Gastrocnemius medialis (tissue), 4 donors: Measurements from ENCODE around the gene SLC39A3. TPM values are rescaled to one million over a fixed set of nuclear protein-coding genes. Genes with fewer than 3 reads are reported as not detected.

Experiments used
- ATAC-seq, 2 donors: fragments of 150-250 bp; one replicate each; pipeline ENCODE4 v1.9.1; 2016
- DNase-seq, 2 donors: peaks; one replicate each; pipeline ENCODE4 v3.0.0-alpha.2; 2019
- H3K27ac ChIP-seq, 4 donors: fragments of 200-600 bp; sonication (generic); 1 replicate in 1 of 4; 2 replicates in 3 of 4; pipeline ENCODE4 v1.5.1; 2016 to 2018; ENCODE audit warnings: mild to moderate bottlenecking in 2 of 4, moderate library complexity in 1 of 4
- H3K27me3 ChIP-seq, 3 donors: fragments of 200-600 bp; sonication (generic) in 2 of 3; 1 replicate in 1 of 3; 2 replicates in 2 of 3; pipeline versions ENCODE4 v1.5.1 to v1.6.0; 2016 to 2019; ENCODE audit warnings: mild to moderate bottlenecking in 1 of 3, moderate library complexity in 1 of 3
- H3K36me3 ChIP-seq, 2 donors: fragments of 200-600 bp; sonication (generic) in 1 of 2; one replicate each; pipeline ENCODE4 v1.5.1; 2017 to 2018
- H3K4me1 ChIP-seq, 2 donors: fragments of 200-600 bp; sonication (generic) in 1 of 2; one replicate each; pipeline ENCODE4 v1.5.1; 2016 to 2017; ENCODE audit warnings: mild to moderate bottlenecking in 2 of 2
- H3K4me3 ChIP-seq, 4 donors: fragments of 200-600 bp; sonication (generic) in 3 of 4; 1 replicate in 1 of 4; 2 replicates in 3 of 4; pipeline ENCODE4 v1.5.1; 2016 to 2019; ENCODE audit warnings: mild to moderate bottlenecking in 2 of 4
- H3K9me3 ChIP-seq, 3 donors: fragments of 200-600 bp; sonication (generic) in 2 of 3; 1 replicate in 1 of 3; 2 replicates in 2 of 3; pipeline ENCODE4 v1.5.1; 2016 to 2019
- POLR2A ChIP-seq, 2 donors: fragments of 450-650 bp; IDR thresholded peaks; one replicate each; pipeline ENCODE4 v1.6.1; 2017; ENCODE audit warnings: antibody characterized with exemption in 2 of 2, mild to moderate bottlenecking in 2 of 2, moderate library complexity in 2 of 2
- in situ Hi-C, 4 donors: fragments of 200-750 bp; cut with MboI; loops; one replicate each; pipeline versions ENCODE4 v1.15.0 to v1.8.0; 2017; ENCODE audit warnings: low sequenced_read_pairs in 4 of 4
- intact Hi-C: fragments of 100-400 bp; cut with DNase I; formaldehyde crosslinking; loops from one replicate; pipeline ENCODE4 v1.15.1; 2023; ENCODE audit warnings: low total_unique reads
- total RNA-seq, 4 donors: library from RNA; depleted of rRNA; stranded (reverse); fragments of >200 nt; gene quantifications; one replicate each; pipeline versions ENCODE4 v1.1.0 to v1.2.3, GENCODE V29; 2016
- TF ChIP-seq, protein P1 (sequence below), 5 experiments: fragments of 450-650 bp in 3 of 5; fragments of 200-600 bp in 2 of 5; sonication (generic) in 2 of 5; IDR thresholded peaks in 4 of 5; conservative IDR thresholded peaks in 1 of 5; 1 replicate in 4 of 5; 2 replicates in 1 of 5; pipeline ENCODE4 v1.5.1; 2016 to 2019; ENCODE audit warnings: antibody characterized with exemption in 5 of 5, mild to moderate bottlenecking in 3 of 5, moderate library complexity in 3 of 5

Gene SLC39A3
- total RNA-seq, 4 donors from 2014 or later = 23.1 to 60.9 (median 27.1) TPM

DNA sequence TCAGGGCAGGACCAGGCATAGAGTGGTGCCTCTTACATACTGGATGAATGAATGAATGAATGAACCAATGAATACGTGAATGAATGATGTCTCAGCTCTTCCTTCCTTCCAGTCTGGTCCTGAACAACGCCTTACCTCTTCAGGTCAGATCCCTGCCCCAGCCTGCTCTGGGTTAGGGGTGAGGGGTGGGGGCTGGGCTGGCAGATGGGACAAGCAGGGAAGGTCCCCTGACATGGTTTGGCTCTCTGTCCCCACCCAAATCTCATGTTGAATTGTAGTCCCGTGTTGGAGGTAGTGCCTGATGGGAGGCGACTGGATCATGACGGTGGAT, 28.0 kb downstream of the SLC39A3 start:
- Histone ChIP-seq H3K4me3 (no peak overlapping the region), H3K36me3 (no peaks in the 10 kb centered on the region), H3K27ac (no peak overlapping the region), H3K9me3 (peaks cover 0 to 4% (median 4%) of the 10 kb centered on the region in 3 donors), H3K27me3 (peaks cover 0 to 7% (median 3%) of the 10 kb centered on the region in 3 donors), H3K4me1 (no peaks in the 10 kb centered on the region)
- in situ Hi-C loops = no loop called here
- intact Hi-C loops = no loop called here
- ATAC-seq = no peak
- DNase-seq = no peak
- no peak for TF ChIP-seq POLR2A (IDR thresholded peaks at IDR 0.05)
- TF ChIP-seq, protein P1, sequence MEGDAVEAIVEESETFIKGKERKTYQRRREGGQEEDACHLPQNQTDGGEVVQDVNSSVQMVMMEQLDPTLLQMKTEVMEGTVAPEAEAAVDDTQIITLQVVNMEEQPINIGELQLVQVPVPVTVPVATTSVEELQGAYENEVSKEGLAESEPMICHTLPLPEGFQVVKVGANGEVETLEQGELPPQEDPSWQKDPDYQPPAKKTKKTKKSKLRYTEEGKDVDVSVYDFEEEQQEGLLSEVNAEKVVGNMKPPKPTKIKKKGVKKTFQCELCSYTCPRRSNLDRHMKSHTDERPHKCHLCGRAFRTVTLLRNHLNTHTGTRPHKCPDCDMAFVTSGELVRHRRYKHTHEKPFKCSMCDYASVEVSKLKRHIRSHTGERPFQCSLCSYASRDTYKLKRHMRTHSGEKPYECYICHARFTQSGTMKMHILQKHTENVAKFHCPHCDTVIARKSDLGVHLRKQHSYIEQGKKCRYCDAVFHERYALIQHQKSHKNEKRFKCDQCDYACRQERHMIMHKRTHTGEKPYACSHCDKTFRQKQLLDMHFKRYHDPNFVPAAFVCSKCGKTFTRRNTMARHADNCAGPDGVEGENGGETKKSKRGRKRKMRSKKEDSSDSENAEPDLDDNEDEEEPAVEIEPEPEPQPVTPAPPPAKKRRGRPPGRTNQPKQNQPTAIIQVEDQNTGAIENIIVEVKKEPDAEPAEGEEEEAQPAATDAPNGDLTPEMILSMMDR (IDR thresholded peaks at IDR 0.05 in 4 of 5, conservative IDR thresholded peaks at IDR 0.05 in 1 of 5) = no peak

- ATAC-seq (no peak), DNase-seq (no peak)
- H3K36me3 ChIP-seq = no peaks in the 10 kb centered on the region
- H3K27me3 ChIP-seq = peaks cover 0 to 7% (median 3%) of the 10 kb centered on the region in 3 donors
- no peak overlapping the region for H3K27ac ChIP-seq
- peaks cover 0 to 4% (median 4%) of the 10 kb centered on the region in 3 donors for H3K9me3 ChIP-seq
- H3K4me1 ChIP-seq = no peaks in the 10 kb centered on the region
- intact Hi-C loops (no loop called here), in situ Hi-C loops (no loop called here)
- TF ChIP-seq, protein P1 (IDR thresholded peaks at IDR 0.05 in 4 of 5, conservative IDR thresholded peaks at IDR 0.05 in 1 of 5) = no peak
- no peak for TF ChIP-seq POLR2A (IDR thresholded peaks at IDR 0.05)
- H3K4me3 ChIP-seq = no peak overlapping the region
These were observed 28.5 kb downstream of the SLC39A3 start for GRCh38 chr19:2711172-2711874.

DNA sequence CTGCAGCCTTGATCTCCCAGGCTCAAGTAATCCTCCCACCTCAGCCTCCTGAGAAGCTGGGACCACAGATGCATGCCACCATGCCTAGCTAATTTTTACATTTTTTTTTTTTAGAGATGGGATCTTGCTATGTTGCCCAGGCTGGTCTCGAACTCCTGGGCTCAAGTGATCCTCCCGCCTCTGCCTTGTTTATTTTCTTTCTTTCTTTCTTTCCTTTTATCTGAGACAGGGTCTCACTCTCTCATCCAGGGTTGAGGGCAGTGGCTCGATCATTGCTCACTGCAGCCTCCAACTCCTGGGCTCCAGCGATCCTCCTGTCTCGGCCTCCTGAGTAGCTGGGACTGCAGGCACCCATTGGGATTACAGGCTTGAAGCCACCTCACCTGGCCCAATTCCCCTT, 33.6 kb downstream of the SLC39A3 start:
- Histone ChIP-seq H3K36me3 (no peaks in the 10 kb centered on the region), H3K27me3 (no peaks in the 10 kb centered on the region), H3K9me3 (no peaks in the 10 kb centered on the region), H3K4me1 (peaks cover 3 to 9% of the 10 kb centered on the region in 2 donors), H3K4me3 (no peak overlapping the region), H3K27ac (no peak overlapping the region)
- DNase-seq (no peak), ATAC-seq (no peak)
- TF ChIP-seq, protein P1 (IDR thresholded peaks at IDR 0.05 in 4 of 5, conservative IDR thresholded peaks at IDR 0.05 in 1 of 5) = no peak
- no peak for TF ChIP-seq POLR2A (IDR thresholded peaks at IDR 0.05)
- in situ Hi-C loops = no loop called here
- intact Hi-C loops = no loop called here

- in situ Hi-C loops (no loop called here), intact Hi-C loops (loop anchor here (2.0 kb wide), 1 partner anchor 37 kb away; the partner anchor contains the start of gene SLC39A3)
- Histone ChIP-seq H3K27ac (no peak overlapping the region), H3K4me3 (no peak overlapping the region), H3K36me3 (no peaks in the 10 kb centered on the region), H3K27me3 (no peaks in the 10 kb centered on the region), H3K4me1 (peaks cover 3 to 9% of the 10 kb centered on the region in 2 donors), H3K9me3 (no peaks in the 10 kb centered on the region)
- no peak for DNase-seq
- ATAC-seq = no peak
- TF ChIP-seq, protein P1 (IDR thresholded peaks at IDR 0.05 in 4 of 5, conservative IDR thresholded peaks at IDR 0.05 in 1 of 5) = no peak
- no peak for TF ChIP-seq POLR2A (IDR thresholded peaks at IDR 0.05)
These were observed 36.1 kb downstream of the SLC39A3 start for GRCh38 chr19:2703691-2704216.
